ENCODE results near the gene AACS. TPM values are rescaled to one million over a fixed set of nuclear protein-coding genes. Genes with fewer than 3 reads are reported as not detected.

Gene AACS
- 10 to 100 TPM in 6 of 7 donors, 1 to 10 TPM in 1; 7.5 to 37.8 (median 14.5) TPM for total RNA-seq
- 1 to 10 TPM; 8.7 to 9.0 TPM for polyA plus RNA-seq
- long read RNA-seq, donor 1, transcript AACS-201 (18 exons, 3,316 nt): major isoform, 26 of 55 reads
- long read RNA-seq, donor 1, partial matches to known transcripts: 6 of 55 reads
- long read RNA-seq, donor 1, other reads (novel, unspliced or antisense): 23 of 55 reads
- long read RNA-seq, donor 2, partial matches to known transcripts: 0 of 4 reads
- long read RNA-seq, donor 2, other reads (novel, unspliced or antisense): 0 of 4 reads
- long read RNA-seq, donor 3, transcript AACS-201 (18 exons, 3,316 nt): major isoform, 32 of 47 reads
- long read RNA-seq, donor 3, partial matches to known transcripts: 2 of 47 reads
- long read RNA-seq, donor 3, other reads (novel, unspliced or antisense): 13 of 47 reads

GRCh38 chr12:125065021-125065918, at the start of gene AACS:
Gene AACS, plus strand, starts transcription at chr12:125065435. Its CDS starts 150 bp downstream, at chr12:125065585.
- H3K4me1 ChIP-seq (ENCODE audit: insufficient read depth): peaks cover 2% of the 10 kb centered on the region
- peak within 1 kb of the TSS in 1 of 2 donors; percentile 18 for H3K27ac ChIP-seq
- peak within 1 kb of the TSS; percentile 70 for H3K4me3 ChIP-seq
- intact Hi-C loops (cut with DNase I): no loop called here
- no peaks in the 10 kb centered on the region for H3K9me3 ChIP-seq
- TF ChIP-seq POLR2A (IDR thresholded peaks at IDR 0.05): no peak
- TF ChIP-seq EP300 (IDR thresholded peaks at IDR 0.05): no peak
- TF ChIP-seq, protein P1, sequence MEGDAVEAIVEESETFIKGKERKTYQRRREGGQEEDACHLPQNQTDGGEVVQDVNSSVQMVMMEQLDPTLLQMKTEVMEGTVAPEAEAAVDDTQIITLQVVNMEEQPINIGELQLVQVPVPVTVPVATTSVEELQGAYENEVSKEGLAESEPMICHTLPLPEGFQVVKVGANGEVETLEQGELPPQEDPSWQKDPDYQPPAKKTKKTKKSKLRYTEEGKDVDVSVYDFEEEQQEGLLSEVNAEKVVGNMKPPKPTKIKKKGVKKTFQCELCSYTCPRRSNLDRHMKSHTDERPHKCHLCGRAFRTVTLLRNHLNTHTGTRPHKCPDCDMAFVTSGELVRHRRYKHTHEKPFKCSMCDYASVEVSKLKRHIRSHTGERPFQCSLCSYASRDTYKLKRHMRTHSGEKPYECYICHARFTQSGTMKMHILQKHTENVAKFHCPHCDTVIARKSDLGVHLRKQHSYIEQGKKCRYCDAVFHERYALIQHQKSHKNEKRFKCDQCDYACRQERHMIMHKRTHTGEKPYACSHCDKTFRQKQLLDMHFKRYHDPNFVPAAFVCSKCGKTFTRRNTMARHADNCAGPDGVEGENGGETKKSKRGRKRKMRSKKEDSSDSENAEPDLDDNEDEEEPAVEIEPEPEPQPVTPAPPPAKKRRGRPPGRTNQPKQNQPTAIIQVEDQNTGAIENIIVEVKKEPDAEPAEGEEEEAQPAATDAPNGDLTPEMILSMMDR (IDR thresholded peaks at IDR 0.05): no peak
- H3K27me3 ChIP-seq: no peaks in the 10 kb centered on the region
- 0 to 1% (median 1%) methylated on average over 40 to 80 of the region's 80 CpGs for WGBS, 3 donors
- DNase-seq: peak; percentile 75 to 86 (median 82)
- H3K36me3 ChIP-seq: no peaks in the 10 kb centered on the region

DNA sequence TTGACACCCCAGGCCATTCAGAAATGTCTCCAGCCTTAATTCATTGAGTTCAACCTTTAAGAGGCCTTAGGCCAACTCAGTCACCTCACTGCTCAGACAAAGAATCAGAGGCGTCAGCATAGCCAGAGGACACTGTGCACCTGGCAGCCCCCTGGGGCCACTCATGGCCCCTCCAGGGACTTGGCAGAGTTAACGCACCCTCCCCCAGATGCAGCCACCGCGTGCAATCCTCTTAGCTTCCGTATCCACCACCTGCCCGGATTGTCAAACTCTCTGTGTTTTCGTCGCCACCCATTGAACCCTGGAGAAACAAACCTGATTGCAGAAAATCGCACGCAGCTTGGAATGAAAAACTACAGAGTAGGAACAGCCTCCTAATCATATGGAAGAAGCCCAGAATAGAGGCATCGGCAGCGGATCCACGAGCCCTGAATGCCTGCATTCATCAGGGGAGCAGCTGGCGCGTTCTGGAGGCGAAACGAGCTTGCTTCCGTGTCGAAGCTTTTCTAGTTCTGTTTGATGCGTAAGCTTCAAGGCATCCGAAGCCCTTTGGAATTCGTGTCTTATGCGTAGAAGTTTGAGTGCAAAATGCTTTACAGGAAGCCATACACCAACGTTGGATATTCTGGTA, 49.4 kb upstream of the AACS start:
- no peaks in the 10 kb centered on the region for H3K4me1 ChIP-seq (ENCODE audit: insufficient read depth)
- H3K4me3 ChIP-seq: no peak overlapping the region
- no peaks in the 10 kb centered on the region for H3K27me3 ChIP-seq
- no peak for DNase-seq
- H3K27ac ChIP-seq: no peak overlapping the region
- H3K9me3 ChIP-seq: no peaks in the 10 kb centered on the region
- no peaks in the 10 kb centered on the region for H3K36me3 ChIP-seq
- 89 to 92% (median 89%) methylated on average over 24 of the region's 24 CpGs for WGBS, 3 donors
- TF ChIP-seq, protein P1 (IDR thresholded peaks at IDR 0.05): no peak
- TF ChIP-seq EP300 (IDR thresholded peaks at IDR 0.05) (no peak), POLR2A (IDR thresholded peaks at IDR 0.05) (no peak)
- intact Hi-C loops (cut with DNase I): no loop called here

DNA sequence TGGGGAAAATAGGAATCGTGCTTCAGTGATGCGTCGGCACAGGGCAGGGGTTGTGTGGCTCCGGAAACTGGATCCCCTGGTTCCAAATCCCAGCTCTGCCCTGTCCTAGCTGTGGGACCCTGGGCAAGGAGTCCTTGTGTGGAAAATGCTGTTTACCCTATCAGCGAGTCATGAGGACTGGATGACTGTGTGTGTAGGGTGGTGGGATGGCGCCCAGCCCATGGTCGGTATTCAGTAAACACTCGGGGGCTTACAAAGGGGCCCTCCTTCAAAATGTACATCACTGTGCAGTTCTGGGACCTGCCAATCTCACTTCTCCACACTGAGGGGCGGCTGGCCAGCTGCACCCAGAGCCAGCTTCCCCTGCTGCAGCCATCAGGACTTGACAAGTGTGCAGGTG, 47.4 kb upstream of the AACS start:
- WGBS, 3 donors: 95 to 97% (median 96%) methylated on average over 9 of the region's 9 CpGs
- TF ChIP-seq, protein P1 (IDR thresholded peaks at IDR 0.05): no peak
- no peak for TF ChIP-seq EP300 (IDR thresholded peaks at IDR 0.05)
- no peak for TF ChIP-seq POLR2A (IDR thresholded peaks at IDR 0.05)
- no peaks in the 10 kb centered on the region for H3K9me3 ChIP-seq
- no peak overlapping the region for H3K4me3 ChIP-seq
- no peak overlapping the region for H3K27ac ChIP-seq
- intact Hi-C loops (cut with DNase I): no loop called here
- H3K36me3 ChIP-seq: no peaks in the 10 kb centered on the region
- H3K27me3 ChIP-seq: no peaks in the 10 kb centered on the region
- no peak for DNase-seq
- no peaks in the 10 kb centered on the region for H3K4me1 ChIP-seq (ENCODE audit: insufficient read depth)

DNA sequence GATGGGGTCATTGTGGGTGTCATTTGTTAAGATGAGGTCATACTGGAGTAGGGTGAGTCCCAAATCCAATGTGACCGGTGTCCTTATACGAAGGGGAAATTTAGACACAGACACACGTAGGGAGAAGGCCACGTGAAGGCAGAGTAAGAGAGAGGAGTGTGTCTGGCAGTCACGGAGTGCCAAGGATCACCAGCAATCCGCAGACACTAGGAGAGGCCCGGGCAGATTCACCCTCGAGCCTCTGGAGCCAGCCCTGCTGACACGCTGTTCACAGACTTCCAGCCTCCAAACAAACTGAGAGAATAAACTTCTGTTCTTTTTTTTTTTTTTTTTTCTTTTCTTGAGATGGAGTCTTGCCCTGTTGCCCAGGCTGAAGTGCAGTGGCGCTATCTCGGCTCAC, 46.9 kb upstream of the AACS start:
- no peak for DNase-seq
- Histone ChIP-seq H3K4me3 (no peak overlapping the region), H3K4me1 (ENCODE audit: insufficient read depth) (no peaks in the 10 kb centered on the region), H3K36me3 (no peaks in the 10 kb centered on the region), H3K9me3 (no peaks in the 10 kb centered on the region), H3K27ac (no peak overlapping the region), H3K27me3 (no peaks in the 10 kb centered on the region)
- intact Hi-C loops (cut with DNase I): no loop called here
- WGBS, 3 donors: 92 to 94% (median 93%) methylated on average over 11 of the region's 11 CpGs
- TF ChIP-seq EP300 (IDR thresholded peaks at IDR 0.05) (no peak), POLR2A (IDR thresholded peaks at IDR 0.05) (no peak)
- TF ChIP-seq, protein P1 (IDR thresholded peaks at IDR 0.05): no peak
